ENCODE results near the gene LMAN2L. TPM values are rescaled to one million over a fixed set of nuclear protein-coding genes. Genes with fewer than 3 reads are reported as not detected.
"Not testable (repeated sequence)": the region's sequence is repeated elsewhere in the genome, so short reads cannot be mapped to it uniquely, and the experiment has no call there.

Gene LMAN2L
- total and polyA plus RNA-seq, 8 donors = 1.4 to 17.1 (median 6.0) TPM

- DNase-seq = peak in 1 of 2 donors; percentile 45
- Histone ChIP-seq H3K4me3 (no peak overlapping the region), H3K27me3 (peaks cover 0 to 2% (median 0%) of the 10 kb centered on the region in 3 donors), H3K27ac (peak overlapping the region in 1 of 5 donors; percentile 31), H3K9me3 (no peaks in the 10 kb centered on the region), H3K4me1 (peaks cover 0 to 25% (median 13%) of the 10 kb centered on the region in 4 donors), H3K36me3 (no peaks in the 10 kb centered on the region)
- no peak for TF ChIP-seq EP300 (IDR thresholded peaks at IDR 0.05)
- no peak for TF ChIP-seq POLR2AphosphoS5 (IDR thresholded peaks at IDR 0.05)
- no peak for TF ChIP-seq POLR2A (IDR thresholded peaks at IDR 0.05)
- TF ChIP-seq CTCF (IDR thresholded peaks at IDR 0.05) = no peak
- intact Hi-C loops (cut with DNase I; ENCODE audit: low total_unique reads) = no loop called here
- 24 to 65% (median 44%) methylated on average over 5 of the region's 5 CpGs for WGBS, 5 donors
Observed at GRCh38 chr2:96680561-96681141, 59.2 kb downstream of the LMAN2L start.

GRCh38 chr2:96679848-96680247 is 60.0 kb downstream of the LMAN2L start:
- TF ChIP-seq EP300 (IDR thresholded peaks at IDR 0.05) (no peak), POLR2A (IDR thresholded peaks at IDR 0.05) (no peak), POLR2AphosphoS5 (IDR thresholded peaks at IDR 0.05) (no peak), CTCF (IDR thresholded peaks at IDR 0.05) (no peak)
- H3K36me3 ChIP-seq = no peaks in the 10 kb centered on the region
- WGBS, 5 donors = 21 to 33% (median 29%) methylated on average over 9 of the region's 9 CpGs
- intact Hi-C loops (cut with DNase I; ENCODE audit: low total_unique reads) = no loop called here
- peak in 1 of 2 donors; percentile 56 for DNase-seq
- H3K27ac ChIP-seq = peak overlapping the region in 2 of 5 donors; percentile 1 to 50
- no peaks in the 10 kb centered on the region for H3K27me3 ChIP-seq
- peaks cover 0 to 17% (median 7%) of the 10 kb centered on the region in 4 donors for H3K4me1 ChIP-seq
- no peak overlapping the region for H3K4me3 ChIP-seq
- H3K9me3 ChIP-seq = no peaks in the 10 kb centered on the region

- Histone ChIP-seq H3K4me3 (no peak overlapping the region), H3K9me3 (no peaks in the 10 kb centered on the region), H3K36me3 (no peaks in the 10 kb centered on the region), H3K4me1 (peaks cover 0 to 16% (median 8%) of the 10 kb centered on the region in 4 donors), H3K27ac (no peak overlapping the region), H3K27me3 (no peaks in the 10 kb centered on the region)
- 85 to 88% (median 86%) methylated on average over 14 to 15 of the region's 15 CpGs for WGBS, 5 donors
- DNase-seq = no peak
- TF ChIP-seq CTCF (IDR thresholded peaks at IDR 0.05) = no peak
- no peak for TF ChIP-seq EP300 (IDR thresholded peaks at IDR 0.05)
- intact Hi-C loops (cut with DNase I; ENCODE audit: low total_unique reads) = no loop called here
Observed at GRCh38 chr2:96669539-96670215, 70.2 kb downstream of the LMAN2L start.

- TF ChIP-seq POLR2A (IDR thresholded peaks at IDR 0.05) (no peak), EP300 (IDR thresholded peaks at IDR 0.05) (no peak), CTCF (IDR thresholded peaks at IDR 0.05) (no peak), POLR2AphosphoS5 (IDR thresholded peaks at IDR 0.05) (no peak)
- no peak for DNase-seq
- Histone ChIP-seq H3K27ac (no peak overlapping the region), H3K9me3 (no peaks in the 10 kb centered on the region), H3K4me1 (peaks cover 0 to 25% (median 10%) of the 10 kb centered on the region in 4 donors), H3K27me3 (no peaks in the 10 kb centered on the region), H3K36me3 (no peaks in the 10 kb centered on the region), H3K4me3 (no peak overlapping the region)
- WGBS, 5 donors = 74 to 84% (median 83%) methylated on average over 10 to 11 of the region's 11 CpGs
- intact Hi-C loops (cut with DNase I; ENCODE audit: low total_unique reads) = no loop called here
Observed at GRCh38 chr2:96668771-96669170, 71.1 kb downstream of the LMAN2L start.

GRCh38 chr2:96665717-96666116 is 74.1 kb downstream of the LMAN2L start:
- H3K9me3 ChIP-seq; DNase-seq; H3K4me3 ChIP-seq; H3K36me3 ChIP-seq; H3K27me3 ChIP-seq; intact Hi-C loops (cut with DNase I; ENCODE audit: low total_unique reads): not testable (repeated sequence)
- H3K4me1 ChIP-seq = peaks cover 4 to 28% (median 13%) of the 10 kb centered on the region in 4 donors
- WGBS, 5 donors = 92 to 97% (median 95%) methylated on average over 3 of the region's 3 CpGs
- peak overlapping the region in 4 of 5 donors; percentile 26 to 54 (median 44) for H3K27ac ChIP-seq
